Activated CD4-positive, alpha-beta memory T cell treated with anti-CD3 and anti-CD28 coated beads for 36 hours (primary cell): ENCODE results near the gene RAB33A. TPM values are rescaled to one million over a fixed set of nuclear protein-coding genes. Genes with fewer than 3 reads are reported as not detected.

ENCODE experiments used
- CTCF ChIA-PET: fragments of 350-600 bp; sonication (Branson Sonifier 250); formaldehyde crosslinking; loops from one replicate; lab custom pipeline; 2021; ENCODE audit warnings: antibody characterized with exemption, inconsistent platforms; lab: Charles Lee
- POLR2A ChIA-PET: fragments of 350-600 bp; sonication (Branson Sonifier 250); formaldehyde crosslinking; loops from one replicate; lab custom pipeline; 2021; ENCODE audit warnings: antibody characterized with exemption; lab: Charles Lee
- DNase-seq: peaks from one replicate; pipeline ENCODE4 v3.0.0-alpha.2; 2020
- H3K27ac Mint-ChIP-seq: one replicate; pipeline ENCODE4 v1.8.0; 2021; ENCODE audit warnings: mixed read lengths
- H3K27me3 Mint-ChIP-seq: one replicate; pipeline ENCODE4 v1.8.0; 2021; ENCODE audit warnings: mixed read lengths
- H3K36me3 Mint-ChIP-seq: one replicate; pipeline ENCODE4 v1.8.0; 2021; ENCODE audit warnings: mixed read lengths
- H3K4me1 Mint-ChIP-seq: one replicate; pipeline ENCODE4 v1.8.0; 2021; ENCODE audit warnings: low read depth, mixed read lengths
- H3K4me3 Mint-ChIP-seq: one replicate; pipeline ENCODE4 v1.8.0; 2021; ENCODE audit warnings: mild to moderate bottlenecking, mixed read lengths
- H3K9me3 Mint-ChIP-seq: one replicate; pipeline ENCODE4 v1.8.0; 2021; ENCODE audit warnings: mixed read lengths
- intact Hi-C: fragments of 100-400 bp; cut with micrococcal nuclease; formaldehyde crosslinking; loops from one replicate; pipeline ENCODE4 v1.15.1; 2023
- total RNA-seq, 2 experiments: library from RNA; stranded (reverse); gene quantifications; one replicate each; pipeline ENCODE4 v1.2.3, GENCODE V29; 2021

RAB33A gene
- total RNA-seq, 2 experiments from 2014 or later = 29.6 to 30.1 TPM

- Mint-ChIP-seq H3K9me3 (no peaks in the 10 kb centered on the region), H3K27me3 (no peaks in the 10 kb centered on the region), H3K27ac (peak overlapping the region; percentile 95), H3K4me1 (peaks cover 41% of the 10 kb centered on the region), H3K36me3 (peaks cover 12% of the 10 kb centered on the region), H3K4me3 (peak overlapping the region; percentile 89)
- peak; percentile 76 for DNase-seq
- CTCF ChIA-PET = interaction anchor here (1.2 to 2.1 kb wide), 2 partner anchors 91 to 93 kb away, joined by 4 to 9 read pairs; no protein-coding TSS in a partner anchor
- intact Hi-C loops = loop anchor here (1.0 to 10.0 kb wide), 7 partner anchors 8 to 569 kb away; partner anchors contain the start of genes AIFM1 and ZNF280C
- POLR2A ChIA-PET = interaction anchor here (1.2 to 1.9 kb wide), 4 partner anchors 13 to 91 kb away, joined by 5 read pairs; no protein-coding TSS in a partner anchor
These were observed 1.6 kb downstream of the RAB33A start for GRCh38 chrX:130173190-130173895.

GRCh38 chrX:130174045-130174704 lies 2.4 kb downstream of the RAB33A start:
- ChIA-PET CTCF (interaction anchor here (1.0 to 2.1 kb wide), 4 partner anchors 9 to 113 kb away, joined by 3 to 9 read pairs (median 4); partner anchors contain the start of gene AIFM1), POLR2A (interaction anchor here (1.2 kb wide), 1 partner anchor 12 kb away, joined by 5 read pairs; no protein-coding TSS in a partner anchor)
- Mint-ChIP-seq H3K27ac (peak overlapping the region; percentile 95), H3K9me3 (no peaks in the 10 kb centered on the region), H3K36me3 (peaks cover 12% of the 10 kb centered on the region), H3K4me1 (peaks cover 41% of the 10 kb centered on the region), H3K27me3 (no peaks in the 10 kb centered on the region), H3K4me3 (peak overlapping the region; percentile 89)
- no peak for DNase-seq
- intact Hi-C loops = loop anchor here (5.0 to 10.0 kb wide), 3 partner anchors 38 to 569 kb away; no protein-coding TSS in a partner anchor

GRCh38 chrX:130174937-130175336 lies 3.2 kb downstream of the RAB33A start:
- DNase-seq = no peak
- no peaks in the 10 kb centered on the region for H3K27me3 Mint-ChIP-seq
- H3K9me3 Mint-ChIP-seq = no peaks in the 10 kb centered on the region
- peaks cover 47% of the 10 kb centered on the region for H3K4me1 Mint-ChIP-seq
- peaks cover 17% of the 10 kb centered on the region for H3K36me3 Mint-ChIP-seq
- intact Hi-C loops = loop anchor here (5.0 to 10.0 kb wide), 3 partner anchors 37 to 570 kb away; no protein-coding TSS in a partner anchor
- CTCF ChIA-PET = interaction anchor here (1.0 to 2.1 kb wide), 3 partner anchors 10 to 114 kb away, joined by 3 to 9 read pairs (median 3); partner anchors contain the start of gene AIFM1
- H3K4me3 Mint-ChIP-seq = no peak overlapping the region
- peak overlapping the region; percentile 95 for H3K27ac Mint-ChIP-seq
- POLR2A ChIA-PET = no interaction called here

- Mint-ChIP-seq H3K4me1 (peaks cover 44% of the 10 kb centered on the region), H3K9me3 (no peaks in the 10 kb centered on the region), H3K27ac (peak overlapping the region; percentile 63), H3K4me3 (peak overlapping the region; percentile 6), H3K36me3 (peaks cover 17% of the 10 kb centered on the region), H3K27me3 (no peaks in the 10 kb centered on the region)
- ChIA-PET CTCF (interaction anchor here (1.0 kb wide), 2 partner anchors 95 to 97 kb away, joined by 4 to 5 read pairs; no protein-coding TSS in a partner anchor), POLR2A (no interaction called here)
- intact Hi-C loops = loop anchor here (10.0 kb wide), 1 partner anchor 572 kb away; no protein-coding TSS in a partner anchor
- no peak for DNase-seq
These were observed 4.6 kb downstream of the RAB33A start for GRCh38 chrX:130176354-130176776.

GRCh38 chrX:130176942-130177341 lies 5.2 kb downstream of the RAB33A start:
- CTCF ChIA-PET = no interaction called here
- Mint-ChIP-seq H3K27me3 (no peaks in the 10 kb centered on the region), H3K4me3 (no peak overlapping the region), H3K36me3 (peaks cover 17% of the 10 kb centered on the region), H3K27ac (no peak overlapping the region), H3K9me3 (no peaks in the 10 kb centered on the region), H3K4me1 (peaks cover 44% of the 10 kb centered on the region)
- intact Hi-C loops = loop anchor here (10.0 kb wide), 1 partner anchor 572 kb away; no protein-coding TSS in a partner anchor
- no peak for DNase-seq
- POLR2A ChIA-PET = no interaction called here

GRCh38 chrX:130179170-130179569 lies 7.4 kb downstream of the RAB33A start:
- DNase-seq = no peak
- ChIA-PET CTCF (no interaction called here), POLR2A (no interaction called here)
- H3K36me3 Mint-ChIP-seq = peaks cover 16% of the 10 kb centered on the region
- no peaks in the 10 kb centered on the region for H3K9me3 Mint-ChIP-seq
- intact Hi-C loops = loop anchor here (10.0 kb wide), 1 partner anchor 574 kb away; no protein-coding TSS in a partner anchor
- no peaks in the 10 kb centered on the region for H3K27me3 Mint-ChIP-seq
- H3K4me3 Mint-ChIP-seq = no peak overlapping the region
- H3K27ac Mint-ChIP-seq = peak overlapping the region; percentile 32
- H3K4me1 Mint-ChIP-seq = peaks cover 41% of the 10 kb centered on the region

- ChIA-PET POLR2A (no interaction called here), CTCF (interaction anchor here (0.7 kb wide), 1 partner anchor 356 kb away, joined by 3 read pairs; no protein-coding TSS in a partner anchor)
- H3K27me3 Mint-ChIP-seq = no peaks in the 10 kb centered on the region
- peak overlapping the region; percentile 32 for H3K27ac Mint-ChIP-seq
- intact Hi-C loops = loop anchor here (10.0 kb wide), 1 partner anchor 575 kb away; no protein-coding TSS in a partner anchor
- DNase-seq = no peak
- no peak overlapping the region for H3K4me3 Mint-ChIP-seq
- peaks cover 41% of the 10 kb centered on the region for H3K4me1 Mint-ChIP-seq
- H3K9me3 Mint-ChIP-seq = no peaks in the 10 kb centered on the region
- H3K36me3 Mint-ChIP-seq = peaks cover 18% of the 10 kb centered on the region
These were observed 7.9 kb downstream of the RAB33A start for GRCh38 chrX:130179579-130180215.

- CTCF ChIA-PET = interaction anchor here (1.3 kb wide), 1 partner anchor 123 kb away, joined by 3 read pairs; no protein-coding TSS in a partner anchor
- POLR2A ChIA-PET = no interaction called here
- Mint-ChIP-seq H3K9me3 (no peaks in the 10 kb centered on the region), H3K27ac (peak overlapping the region; percentile 80), H3K36me3 (peaks cover 9% of the 10 kb centered on the region), H3K4me3 (peak overlapping the region; percentile 28), H3K4me1 (peaks cover 16% of the 10 kb centered on the region), H3K27me3 (no peaks in the 10 kb centered on the region)
- intact Hi-C loops = no loop called here
- no peak for DNase-seq
These were observed 12.4 kb downstream of the RAB33A start for GRCh38 chrX:130184168-130184567.

- ChIA-PET POLR2A (no interaction called here), CTCF (interaction anchor here (1.3 kb wide), 1 partner anchor 124 kb away, joined by 3 read pairs; no protein-coding TSS in a partner anchor)
- H3K27ac Mint-ChIP-seq = peak overlapping the region; percentile 49
- no peaks in the 10 kb centered on the region for H3K9me3 Mint-ChIP-seq
- H3K36me3 Mint-ChIP-seq = peaks cover 4% of the 10 kb centered on the region
- H3K4me3 Mint-ChIP-seq = no peak overlapping the region
- no peak for DNase-seq
- H3K27me3 Mint-ChIP-seq = no peaks in the 10 kb centered on the region
- peaks cover 11% of the 10 kb centered on the region for H3K4me1 Mint-ChIP-seq
- intact Hi-C loops = no loop called here
These were observed 13.1 kb downstream of the RAB33A start for GRCh38 chrX:130184857-130185256.

- Mint-ChIP-seq H3K4me3 (no peak overlapping the region), H3K27me3 (no peaks in the 10 kb centered on the region), H3K36me3 (peaks cover 4% of the 10 kb centered on the region), H3K27ac (no peak overlapping the region), H3K4me1 (peaks cover 9% of the 10 kb centered on the region), H3K9me3 (no peaks in the 10 kb centered on the region)
- intact Hi-C loops = no loop called here
- ChIA-PET POLR2A (interaction anchor here (0.9 to 1.3 kb wide), 2 partner anchors 13 to 14 kb away, joined by 5 read pairs; partner anchors contain the start of gene RAB33A), CTCF (interaction anchor here (0.7 to 1.5 kb wide), 2 partner anchors 24 to 107 kb away, joined by 3 to 7 read pairs; no protein-coding TSS in a partner anchor)
- no peak for DNase-seq
These were observed 14.9 kb downstream of the RAB33A start for GRCh38 chrX:130186651-130187050.

- intact Hi-C loops = loop anchor here (5.0 kb wide), 1 partner anchor 48 kb away; no protein-coding TSS in a partner anchor
- no peak overlapping the region for H3K27ac Mint-ChIP-seq
These were observed 19.0 kb downstream of the RAB33A start for GRCh38 chrX:130190801-130191200.

More at GRCh38 chrX:130190801-130191200, 19.0 kb downstream of the RAB33A start:
- H3K27me3 Mint-ChIP-seq = no peaks in the 10 kb centered on the region
- POLR2A ChIA-PET = no interaction called here
- DNase-seq = no peak
- peaks cover 2% of the 10 kb centered on the region for H3K4me1 Mint-ChIP-seq
- no peak overlapping the region for H3K4me3 Mint-ChIP-seq
- CTCF ChIA-PET = interaction anchor here (0.9 to 6.3 kb wide), 2 partner anchors 111 to 130 kb away, joined by 3 to 72 read pairs; no protein-coding TSS in a partner anchor
- no peaks in the 10 kb centered on the region for H3K36me3 Mint-ChIP-seq
- H3K9me3 Mint-ChIP-seq = no peaks in the 10 kb centered on the region
